NT2/D1 (cell line): ENCODE measurements around the gene CHRND.

Experiments used
- DNase-seq: peaks from one replicate; pipeline ENCODE4 v3.0.0-alpha.2; 2011; ENCODE audit warnings: low read depth, low spot score
- H3K27me3 ChIP-seq: 2 replicates; pipeline ENCODE4 v1.6.0; 2011; ENCODE audit warnings: mild to moderate bottlenecking; ENCODE audit not compliant: insufficient read length, insufficient read depth
- H3K36me3 ChIP-seq: 2 replicates; pipeline ENCODE4 v1.6.1; 2011; ENCODE audit warnings: mild to moderate bottlenecking, low read length, mixed read lengths; ENCODE audit not compliant: insufficient read depth, insufficient read length
- H3K4me1 ChIP-seq: 2 replicates; pipeline ENCODE4 v1.5.1; 2011; ENCODE audit not compliant: insufficient read depth, insufficient read length
- H3K4me3 ChIP-seq: 2 replicates; pipeline ENCODE4 v1.5.1; 2011; ENCODE audit warnings: low read depth; ENCODE audit not compliant: insufficient read length
- H3K9ac ChIP-seq: 2 replicates; pipeline ENCODE4 v1.6.0; 2011; ENCODE audit warnings: low read depth; ENCODE audit not compliant: insufficient read length
- H3K9me3 ChIP-seq: 2 replicates; pipeline ENCODE4 v1.5.1; 2011; ENCODE audit warnings: mild to moderate bottlenecking, low read length; ENCODE audit not compliant: insufficient read depth
- SUZ12 ChIP-seq: IDR thresholded peaks from 2 replicates; pipeline ENCODE4 v1.6.1; 2011; ENCODE audit not compliant: insufficient read length, insufficient read depth; ENCODE audit errors: extremely low read depth
- YY1 ChIP-seq: IDR thresholded peaks from 2 replicates; pipeline ENCODE4 v1.6.1; 2011; ENCODE audit not compliant: insufficient read length, insufficient read depth
- ZNF274 ChIP-seq: IDR thresholded peaks from 2 replicates; pipeline ENCODE4 v1.6.1; 2011; ENCODE audit warnings: mild to moderate bottlenecking, low read depth, low read length

The CHRND gene

GRCh38 chr2:232481322-232482140 is 44.4 kb upstream of the CHRND start:
- peaks cover 8% of the 10 kb centered on the region for H3K4me1 ChIP-seq
- no peaks in the 10 kb centered on the region for H3K36me3 ChIP-seq
- H3K4me3 ChIP-seq, result no peak overlapping the region
- TF ChIP-seq YY1 (no peak), ZNF274 (no peak), SUZ12 (no peak)
- H3K9me3 ChIP-seq, result no peaks in the 10 kb centered on the region
- H3K9ac ChIP-seq, result no peak overlapping the region
- peaks cover 47% of the 10 kb centered on the region for H3K27me3 ChIP-seq
- DNase-seq, result no peak

GRCh38 chr2:232482301-232483238 is 43.4 kb upstream of the CHRND start:
- TF ChIP-seq ZNF274, result no peak
- TF ChIP-seq SUZ12, result no peak
- no peak for TF ChIP-seq YY1
- Histone ChIP-seq H3K4me3 (no peak overlapping the region), H3K9me3 (no peaks in the 10 kb centered on the region), H3K27me3 (peaks cover 57% of the 10 kb centered on the region), H3K9ac (no peak overlapping the region), H3K36me3 (no peaks in the 10 kb centered on the region), H3K4me1 (peaks cover 13% of the 10 kb centered on the region)
- DNase-seq, result no peak

GRCh38 chr2:232483311-232483922 is 42.5 kb upstream of the CHRND start:
- TF ChIP-seq ZNF274 (no peak), SUZ12 (no peak)
- Histone ChIP-seq H3K4me1 (peaks cover 16% of the 10 kb centered on the region), H3K4me3 (no peak overlapping the region), H3K9ac (no peak overlapping the region), H3K27me3 (peaks cover 65% of the 10 kb centered on the region), H3K9me3 (no peaks in the 10 kb centered on the region), H3K36me3 (no peaks in the 10 kb centered on the region)
- no peak for DNase-seq

GRCh38 chr2:232483923-232484627 is 41.9 kb upstream of the CHRND start:
- peaks cover 71% of the 10 kb centered on the region for H3K27me3 ChIP-seq
- H3K4me1 ChIP-seq, result peaks cover 21% of the 10 kb centered on the region
- TF ChIP-seq ZNF274 (no peak), SUZ12 (no peak), YY1 (no peak)
- no peak for DNase-seq
- no peaks in the 10 kb centered on the region for H3K9me3 ChIP-seq
- H3K4me3 ChIP-seq, result peak overlapping the region; percentile 8
- no peaks in the 10 kb centered on the region for H3K36me3 ChIP-seq
- no peak overlapping the region for H3K9ac ChIP-seq

GRCh38 chr2:232484628-232485347 is 41.2 kb upstream of the CHRND start:
- peak overlapping the region; percentile 45 for H3K4me3 ChIP-seq
- no peak for DNase-seq
- H3K27me3 ChIP-seq, result peaks cover 71% of the 10 kb centered on the region
- TF ChIP-seq SUZ12 (no peak), ZNF274 (no peak), YY1 (no peak)
- H3K36me3 ChIP-seq, result no peaks in the 10 kb centered on the region
- H3K4me1 ChIP-seq, result peaks cover 27% of the 10 kb centered on the region
- no peaks in the 10 kb centered on the region for H3K9me3 ChIP-seq
- H3K9ac ChIP-seq, result peak overlapping the region; percentile 64

- no peak for DNase-seq
- peaks cover 32% of the 10 kb centered on the region for H3K4me1 ChIP-seq
- peak overlapping the region; percentile 45 for H3K4me3 ChIP-seq
- H3K9ac ChIP-seq, result peak overlapping the region; percentile 64
- no peaks in the 10 kb centered on the region for H3K36me3 ChIP-seq
- peaks cover 76% of the 10 kb centered on the region for H3K27me3 ChIP-seq
- no peaks in the 10 kb centered on the region for H3K9me3 ChIP-seq
- TF ChIP-seq SUZ12 (peak; percentile 35), YY1 (no peak), ZNF274 (no peak)
Observed at GRCh38 chr2:232485348-232485756, 40.6 kb upstream of the CHRND start.
